Embryonic facial prominence (tissue), 1 donor: ENCODE data around the gene DTNB.
A peak's percentile ranks its signal among the peaks of the same experiment; 100 is the strongest.
"Not testable (repeated sequence)": the region's sequence is repeated elsewhere in the genome, so short reads cannot be mapped to it uniquely, and the experiment has no call there.

ENCODE experiments used
- DNase-seq: peaks from one replicate; pipeline ENCODE4 v3.0.0-alpha.2; 2016; ENCODE audit errors: extremely low spot score

DTNB gene

DNA sequence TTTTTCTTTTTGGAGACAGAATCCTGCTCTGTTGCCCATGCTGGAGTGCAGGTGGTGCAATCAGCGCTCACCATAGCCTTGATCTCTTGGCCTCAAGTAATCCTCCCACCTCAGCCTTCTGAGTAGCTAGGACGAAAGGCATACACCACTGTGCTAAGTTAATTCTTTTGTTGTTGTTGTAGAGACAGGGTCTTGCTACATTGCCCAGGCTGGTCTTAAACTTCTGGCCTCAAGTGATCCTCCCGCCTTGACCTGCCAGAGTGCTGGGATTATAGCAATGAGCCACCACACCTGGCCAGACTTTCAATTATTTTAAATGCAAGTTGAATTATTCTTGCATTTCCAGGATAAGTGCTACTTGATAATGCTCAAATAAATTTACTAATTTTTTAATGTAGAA is 126.5 kb downstream of the DTNB start:
- DNase-seq = no peak

DNA sequence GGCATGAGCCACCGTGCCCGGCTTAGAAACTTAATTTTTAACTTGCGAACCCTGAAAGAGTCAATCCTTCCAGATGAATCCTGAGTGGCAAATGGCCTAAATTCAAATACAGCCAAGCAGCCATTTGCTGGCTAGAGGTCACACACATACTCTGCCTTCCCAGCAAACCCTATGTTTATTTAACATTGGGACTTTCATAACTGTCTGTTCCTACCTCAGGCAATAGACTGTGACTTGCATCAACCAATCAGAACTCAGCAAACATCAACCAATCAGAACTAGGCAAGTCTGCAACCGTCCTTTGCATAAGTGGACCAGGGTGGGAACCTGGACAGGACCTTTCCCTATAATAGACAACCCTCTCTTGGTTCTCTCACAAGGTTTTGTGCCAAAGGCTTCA is 127.5 kb downstream of the DTNB start:
- no peak for DNase-seq

DNA sequence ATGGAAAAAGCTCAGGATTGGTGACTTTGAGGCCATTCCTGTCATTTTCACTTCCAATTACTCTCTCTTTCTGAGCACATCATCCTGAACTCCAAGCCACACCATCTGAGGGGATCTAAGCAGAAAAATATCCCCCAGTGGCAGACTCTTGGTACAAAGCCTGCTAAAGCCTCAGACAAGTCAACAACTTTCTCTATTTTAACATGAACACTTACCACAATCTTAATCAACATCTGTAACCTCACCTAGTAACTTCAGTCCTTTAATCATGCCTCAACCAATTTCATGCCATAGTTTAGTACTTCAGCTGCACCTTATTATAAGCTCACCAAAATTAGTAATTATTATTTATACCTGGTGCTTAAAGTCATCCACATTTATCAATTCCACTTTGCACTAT is 128.9 kb downstream of the DTNB start:
- no peak for DNase-seq

DNA sequence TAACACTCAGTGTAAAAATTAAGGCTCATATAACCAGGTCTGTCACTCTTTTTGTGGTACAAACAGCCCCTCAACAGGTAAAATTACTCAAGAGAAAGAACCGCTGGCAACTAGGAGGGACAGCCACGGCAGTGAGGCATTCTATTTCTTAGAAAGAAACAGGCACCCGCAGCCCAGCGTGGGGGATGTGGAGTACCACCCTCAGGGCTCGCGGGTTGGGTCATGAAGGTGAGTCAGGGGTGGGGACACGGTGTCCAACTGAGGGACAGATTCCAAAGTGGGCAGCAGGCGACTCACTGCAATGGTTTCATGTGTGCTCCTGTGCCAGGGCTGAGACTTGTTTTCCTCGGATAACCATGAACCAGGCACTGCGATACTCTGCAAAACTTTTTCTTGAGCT is 129.4 kb downstream of the DTNB start:
- no peak for DNase-seq

DNA sequence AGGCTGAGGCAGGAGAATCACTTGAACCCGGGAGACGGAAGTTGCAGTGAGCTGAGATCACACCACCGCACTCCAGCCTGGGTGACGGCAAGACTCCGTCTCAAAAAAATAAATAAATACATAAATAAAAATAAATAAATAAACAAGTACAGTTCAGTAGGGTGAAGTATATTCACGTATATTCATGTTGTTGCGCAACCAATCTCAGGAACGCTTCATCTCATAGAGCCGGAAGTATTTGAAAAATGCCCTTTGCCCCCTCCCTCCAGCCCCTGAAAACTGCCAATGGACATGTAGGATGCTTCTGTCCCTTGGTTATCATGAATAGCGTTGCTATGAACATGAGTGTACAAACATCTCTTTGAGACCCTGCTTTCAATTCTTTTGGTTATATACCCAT is 132.0 kb downstream of the DTNB start:
- no peak for DNase-seq

DNA sequence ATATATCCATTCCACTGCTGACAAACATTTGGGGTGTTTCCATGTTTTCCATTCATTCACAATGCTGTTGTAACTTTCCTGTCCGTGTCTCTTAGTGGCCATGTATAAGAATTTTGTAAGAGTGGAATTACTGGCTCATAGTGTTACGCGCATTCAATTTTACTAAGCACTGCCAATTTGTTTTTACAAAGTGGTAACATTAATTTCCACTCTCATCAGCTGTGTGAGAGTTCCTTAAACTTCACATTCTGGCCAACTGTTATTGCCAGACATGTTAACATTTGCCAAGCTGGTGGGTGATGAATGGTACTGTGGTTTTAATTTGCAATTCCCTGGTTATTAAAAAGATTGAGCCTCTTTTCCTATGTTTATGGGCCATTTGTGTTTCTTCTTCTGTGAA is 134.2 kb downstream of the DTNB start:
- no peak for DNase-seq

DNA sequence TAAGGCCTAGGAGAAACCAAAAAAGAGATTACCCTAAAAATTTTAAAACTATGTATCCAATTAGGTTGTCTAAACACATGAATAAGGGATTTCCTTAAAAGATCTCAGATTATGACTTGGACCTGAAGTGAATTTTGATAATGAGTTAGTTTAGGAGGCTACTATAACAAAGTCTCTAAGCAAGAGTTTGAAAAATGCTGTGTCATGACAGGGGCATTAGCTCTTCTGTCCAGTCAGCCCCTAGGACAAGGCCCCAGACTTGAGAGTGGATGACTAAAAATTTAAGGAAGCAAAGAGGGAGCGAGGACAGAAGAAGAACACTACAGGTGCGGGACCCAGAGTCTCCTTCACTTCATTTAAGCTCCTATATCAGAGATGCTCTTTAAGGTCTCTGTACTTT is 135.9 kb downstream of the DTNB start:
- DNase-seq = no peak

DNA sequence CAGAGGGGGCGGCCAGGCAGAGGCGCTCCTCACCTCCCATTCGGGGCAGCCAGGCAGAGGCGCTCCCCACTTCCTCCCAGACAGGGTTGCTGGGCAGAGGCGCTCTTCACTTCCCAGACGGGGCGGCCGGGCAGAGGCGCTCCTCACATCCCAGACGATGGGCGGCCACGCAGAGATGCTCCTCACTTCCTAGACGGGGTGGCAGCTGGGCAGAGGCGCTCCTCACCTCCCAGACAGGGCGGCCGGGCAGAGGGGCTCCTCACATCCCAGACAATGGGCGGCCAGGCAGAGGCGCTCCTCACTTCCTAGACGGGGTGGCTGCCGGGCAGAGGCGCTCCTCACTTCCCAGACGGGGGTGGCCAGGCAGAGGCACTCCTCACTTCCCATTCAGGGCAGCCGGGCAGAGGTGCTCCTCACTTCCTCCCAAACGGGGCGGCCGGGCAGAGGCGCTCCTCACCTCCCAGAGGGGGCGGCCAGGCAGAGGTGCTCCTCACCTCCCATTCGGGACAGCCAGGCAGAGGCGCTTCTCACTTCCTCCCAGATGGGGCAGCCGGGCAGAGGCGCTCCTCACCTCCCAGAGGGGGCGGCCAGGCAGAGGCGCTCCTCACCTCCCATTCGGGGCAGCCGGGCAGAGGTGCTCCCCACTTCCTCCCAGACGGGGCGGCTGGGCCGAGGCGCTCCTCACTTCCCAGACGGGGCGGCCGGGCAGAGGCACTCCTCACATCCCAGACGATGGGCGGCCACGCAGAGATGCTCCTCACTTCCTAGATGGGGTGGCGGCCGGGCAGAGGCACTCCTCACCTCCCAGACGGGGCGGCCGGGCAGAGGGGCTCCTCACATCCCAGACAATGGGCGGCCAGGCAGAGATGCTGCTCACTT is 137.7 kb downstream of the DTNB start:
- not testable (repeated sequence) for DNase-seq

DNA sequence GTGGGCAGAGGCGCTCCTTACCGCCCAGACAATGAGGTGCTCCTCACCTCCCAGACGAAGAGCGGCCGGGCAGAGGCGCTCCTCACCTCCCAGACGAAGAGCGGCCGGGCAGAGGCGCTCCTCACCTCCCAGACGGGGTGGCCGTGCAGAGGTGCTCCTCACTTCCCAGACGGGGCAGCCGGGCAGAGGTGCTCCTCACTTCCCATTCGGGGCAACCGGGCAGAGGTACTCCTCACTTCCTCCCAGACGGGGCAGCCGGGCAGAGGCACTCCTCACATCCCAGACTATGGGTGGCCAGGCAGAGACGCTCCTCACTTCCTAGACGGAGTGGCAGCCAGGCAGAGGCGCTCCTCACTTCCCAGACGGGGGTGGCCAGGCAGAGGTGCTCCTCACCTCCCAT is 138.4 kb downstream of the DTNB start:
- DNase-seq = not testable (repeated sequence)

DNA sequence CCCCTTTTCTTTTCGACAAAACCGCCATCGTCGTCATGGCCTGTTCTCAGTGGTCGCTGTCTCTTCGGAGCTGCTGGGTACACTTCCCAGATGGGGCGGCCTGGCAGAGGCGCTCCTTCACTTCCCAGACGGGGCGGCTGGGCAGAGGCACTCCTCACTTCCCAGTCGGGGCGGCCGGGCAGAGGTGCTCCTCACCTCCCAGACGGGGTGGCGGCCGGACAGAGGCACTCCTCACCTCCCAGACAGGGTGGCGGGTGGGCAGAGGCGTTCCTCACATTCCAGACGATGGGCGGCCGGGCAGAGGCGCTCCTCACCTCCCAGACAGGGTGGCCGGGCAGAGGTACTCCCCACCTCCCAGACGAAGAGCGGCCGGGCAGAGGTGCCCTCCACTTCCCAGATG is 138.9 kb downstream of the DTNB start:
- DNase-seq = no peak

DNA sequence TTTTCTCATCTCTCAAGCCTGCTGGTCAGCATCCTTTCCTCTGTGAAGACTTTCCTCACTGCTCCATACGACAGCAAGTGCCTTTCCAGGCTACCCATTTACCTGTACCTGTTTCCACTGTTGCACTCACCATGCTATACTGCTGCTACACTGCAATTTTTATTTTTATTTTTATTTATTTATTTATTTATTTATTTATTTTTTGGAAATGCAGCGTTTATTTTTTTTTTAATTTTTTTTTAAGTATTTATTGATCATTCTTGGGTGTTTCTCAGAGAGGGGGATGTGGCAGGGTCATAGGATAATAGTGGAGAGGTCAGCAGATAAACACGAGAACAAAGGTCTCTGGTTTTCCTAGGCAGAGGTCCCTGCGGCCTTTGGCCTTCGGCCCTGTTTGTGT is 139.6 kb downstream of the DTNB start:
- not testable (repeated sequence) for DNase-seq

DNA sequence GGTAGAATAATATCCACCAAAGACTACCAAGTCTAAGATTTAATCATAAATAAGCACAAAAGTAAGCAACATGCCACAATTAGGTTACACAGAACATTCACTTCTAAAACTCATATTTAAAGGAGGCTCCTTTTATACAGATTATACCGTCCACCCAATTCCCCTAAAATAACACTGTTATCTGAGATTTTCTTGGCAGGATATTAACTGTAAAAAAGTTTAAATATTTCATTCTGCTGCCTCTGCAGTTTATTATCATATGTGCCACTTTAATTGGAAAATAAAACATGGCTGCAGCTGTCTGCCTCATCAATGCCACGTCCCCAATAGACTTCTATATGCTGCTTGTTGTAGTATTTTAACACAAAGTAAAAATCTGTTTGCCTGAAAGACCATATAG is 140.9 kb downstream of the DTNB start:
- no peak for DNase-seq

DNA sequence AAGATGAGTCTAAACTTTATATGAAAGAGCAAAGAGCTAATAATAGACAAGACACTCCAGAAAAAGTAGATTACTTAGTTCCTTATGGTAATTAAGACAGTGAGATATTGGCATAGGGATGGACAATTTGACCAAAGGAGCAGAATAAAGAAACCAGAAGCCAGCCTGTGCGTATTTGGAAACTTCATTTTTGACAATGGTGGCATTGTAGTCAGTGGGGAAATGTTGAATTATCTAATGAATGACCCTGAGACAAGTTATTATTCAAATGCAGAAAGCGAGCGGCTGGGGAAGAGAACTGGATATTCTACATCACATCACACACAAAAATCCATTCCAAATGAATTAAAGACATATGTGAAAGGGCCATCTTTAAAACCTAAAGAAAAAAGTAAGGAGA is 144.3 kb downstream of the DTNB start:
- DNase-seq = no peak

DNA sequence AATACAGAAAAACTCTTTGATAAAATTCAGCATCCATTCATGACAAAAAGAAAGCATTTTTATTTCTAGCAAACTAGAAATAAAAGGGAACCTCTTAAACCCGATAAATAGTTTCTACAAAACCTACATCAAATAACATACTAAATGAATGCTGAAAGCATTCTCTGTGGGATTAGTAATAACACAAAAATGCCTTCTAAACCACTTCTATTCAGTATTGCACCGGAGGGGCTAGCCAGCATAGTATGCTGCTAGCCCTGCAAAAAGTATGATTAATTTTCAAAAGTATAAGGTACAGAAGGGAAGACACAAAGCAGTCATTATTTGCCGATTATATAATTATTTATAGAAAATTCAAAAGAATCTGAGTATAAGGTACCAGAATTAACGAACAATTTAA is 145.2 kb downstream of the DTNB start:
- no peak for DNase-seq

DNA sequence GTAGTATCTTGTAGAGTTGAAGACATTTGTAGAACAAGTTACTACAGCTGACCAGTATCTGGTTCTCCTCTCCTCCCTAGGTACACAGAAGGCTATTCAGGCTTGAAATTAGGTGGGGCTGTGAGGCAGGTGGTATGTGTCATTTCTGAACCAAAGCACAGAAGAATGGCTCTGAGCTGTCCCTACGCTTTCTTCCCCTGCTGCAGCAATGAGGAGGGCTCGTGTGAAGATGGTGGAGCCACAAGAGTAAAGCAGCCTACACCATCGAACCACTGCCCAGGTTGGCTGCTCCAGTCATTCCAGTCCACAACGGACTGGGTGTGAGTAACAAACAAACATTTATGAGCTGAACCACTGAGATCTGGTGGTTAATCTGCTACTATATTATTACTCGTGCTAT is 148.9 kb downstream of the DTNB start:
- no peak for DNase-seq

DNA sequence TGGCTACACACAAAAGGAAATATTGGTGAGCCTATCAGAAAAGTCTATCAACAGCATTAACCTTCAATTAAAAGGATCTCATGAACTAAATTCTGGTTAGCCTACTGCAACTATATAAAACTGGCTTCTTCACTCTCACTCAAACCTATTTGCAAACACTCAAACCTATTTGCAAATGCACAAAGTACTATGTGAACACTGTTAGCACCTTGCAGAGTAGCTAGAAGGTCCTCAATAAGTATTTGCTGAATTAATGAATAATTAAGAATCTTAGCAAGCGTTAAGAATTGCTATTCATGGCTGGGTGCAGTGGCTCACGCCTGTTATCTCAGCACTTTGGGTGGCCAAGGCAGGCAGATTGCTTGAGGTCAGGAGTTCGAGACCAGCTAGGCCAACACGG is 150.3 kb downstream of the DTNB start:
- DNase-seq = no peak

DNA sequence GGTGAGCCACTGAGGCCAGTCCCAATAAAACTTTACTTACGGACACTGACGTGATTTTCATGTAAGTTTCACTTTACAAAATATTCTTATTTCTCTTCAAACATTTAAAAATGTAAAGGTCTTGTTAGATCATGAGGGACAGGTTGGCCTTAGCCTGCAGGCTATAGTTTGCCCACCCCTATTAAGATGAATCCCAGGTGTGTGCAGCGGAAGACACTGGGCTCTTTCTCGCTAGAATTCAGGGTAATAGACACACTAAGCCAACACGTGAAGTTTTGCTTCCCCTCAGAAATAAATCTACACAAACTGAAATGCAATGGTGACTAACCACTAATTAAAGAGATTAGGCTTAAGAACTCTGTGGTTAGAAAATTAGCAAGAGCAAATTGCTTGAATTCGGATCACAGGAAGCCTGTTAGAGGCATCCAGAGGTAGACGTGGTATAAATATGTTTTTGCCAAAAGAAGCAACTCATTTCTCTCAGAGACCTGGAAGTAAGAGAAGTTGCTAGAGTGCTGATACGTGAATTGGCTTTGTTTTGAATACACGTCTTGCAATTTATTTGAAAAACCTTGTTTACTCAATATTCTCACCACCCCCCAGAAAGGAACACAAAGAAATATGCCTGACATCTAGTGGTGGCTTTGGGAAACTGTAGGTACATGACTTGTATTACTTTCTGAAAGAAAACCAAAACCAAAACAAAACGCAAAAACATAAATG is 151.6 kb downstream of the DTNB start:
- DNase-seq = peak; percentile 36

DNA sequence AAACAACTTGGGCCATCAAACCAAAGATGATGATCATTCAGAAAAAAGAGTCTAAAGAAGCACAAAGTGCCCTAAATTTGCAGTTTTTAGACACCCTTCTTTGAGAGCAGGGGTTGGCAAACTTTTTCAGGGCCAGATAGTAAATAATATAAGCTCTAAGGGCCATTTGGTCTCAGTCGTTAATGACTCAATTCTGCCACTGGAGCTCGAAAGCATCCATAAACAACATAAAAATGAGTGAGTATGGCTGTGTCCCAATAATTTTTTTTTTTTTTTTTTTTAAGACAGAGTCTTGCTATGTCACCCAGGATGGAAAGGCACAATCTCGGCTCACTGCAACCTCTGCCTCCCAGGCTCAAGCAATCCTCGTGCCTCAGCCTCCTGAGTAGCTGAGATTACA is 152.3 kb downstream of the DTNB start:
- DNase-seq = no peak

DNA sequence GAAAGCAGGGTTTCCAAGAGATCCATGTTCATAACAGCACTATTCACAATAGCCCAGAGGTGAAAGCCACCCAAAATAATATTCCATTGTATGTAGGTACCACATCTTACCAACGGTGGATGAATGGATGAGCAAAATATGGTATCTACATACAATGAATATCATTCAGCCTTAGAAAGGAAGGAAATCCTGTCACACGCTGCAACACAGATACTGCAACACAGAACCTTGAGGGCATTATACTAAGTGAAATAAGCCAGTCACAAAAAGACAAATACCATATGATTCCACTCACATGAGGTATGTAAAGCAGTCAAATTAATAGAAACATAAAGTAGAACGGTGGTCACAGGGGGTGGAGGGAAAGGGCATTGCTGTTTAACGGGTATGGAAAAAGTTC is 155.7 kb downstream of the DTNB start:
- no peak for DNase-seq

DNA sequence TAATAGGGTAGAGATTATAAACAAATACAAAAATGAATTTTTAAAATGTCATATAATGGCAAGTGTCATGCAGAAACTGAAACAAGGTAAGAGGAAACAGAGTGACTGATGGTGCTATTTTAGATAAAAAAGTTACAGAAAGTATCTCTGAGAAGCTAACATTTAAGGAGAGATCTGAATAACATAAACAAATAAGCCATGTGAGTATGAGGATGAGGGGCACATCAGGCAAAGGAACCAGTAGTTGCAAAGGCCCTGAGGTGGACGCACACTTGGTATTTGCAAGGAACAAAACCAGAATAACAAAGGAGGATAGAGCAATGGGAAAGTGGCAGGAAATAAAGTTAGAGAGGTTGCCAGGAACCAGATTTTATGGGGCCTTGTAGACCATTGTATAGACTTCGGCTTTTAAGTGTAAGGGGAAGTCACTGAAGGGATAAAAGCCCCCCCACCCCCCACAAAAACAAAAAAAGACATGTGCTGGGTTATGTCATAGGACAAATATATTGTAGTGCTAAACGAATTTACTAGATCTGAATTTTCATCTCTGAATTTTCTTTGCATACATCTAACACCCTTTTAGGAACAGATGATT is 159.2 kb downstream of the DTNB start:
- DNase-seq = no peak

DNA sequence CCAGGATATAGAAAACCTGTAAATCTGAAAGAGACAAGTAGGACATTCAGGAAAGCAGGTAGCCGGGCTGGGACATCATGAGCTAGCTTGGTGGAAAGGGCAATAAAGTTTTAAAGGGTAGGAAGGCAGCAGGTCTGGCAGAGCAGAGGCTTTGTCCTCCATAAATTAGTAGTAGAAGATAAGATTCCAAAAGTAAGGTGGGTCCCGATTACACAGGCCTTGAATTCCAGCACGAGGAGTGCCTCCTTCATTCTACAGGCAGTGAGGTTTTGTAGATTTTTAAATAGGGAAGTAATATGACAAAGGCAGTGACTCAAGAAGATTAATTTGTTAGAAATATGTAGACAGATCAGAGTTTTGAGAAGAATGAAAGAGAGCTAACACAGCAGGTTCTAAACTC is 160.7 kb downstream of the DTNB start:
- DNase-seq = no peak

DNA sequence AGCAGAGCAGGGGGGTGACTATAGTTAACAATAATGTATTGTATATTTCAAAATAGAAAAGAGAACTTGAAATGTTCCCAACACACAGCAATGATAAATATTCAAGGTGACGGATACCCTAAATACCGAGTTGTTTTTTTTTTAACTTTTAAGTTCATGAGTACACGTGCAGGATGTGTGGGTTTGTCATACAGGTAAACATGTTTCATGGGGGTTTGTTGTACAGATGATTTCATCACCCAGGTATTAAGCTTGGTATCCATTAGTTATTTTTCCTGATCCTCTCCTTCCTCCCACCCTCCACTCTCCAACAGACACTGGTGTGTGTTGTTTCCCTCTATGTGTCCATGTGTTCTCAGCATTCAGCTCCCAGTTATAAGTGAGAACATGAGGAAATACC is 167.2 kb downstream of the DTNB start:
- no peak for DNase-seq

DNA sequence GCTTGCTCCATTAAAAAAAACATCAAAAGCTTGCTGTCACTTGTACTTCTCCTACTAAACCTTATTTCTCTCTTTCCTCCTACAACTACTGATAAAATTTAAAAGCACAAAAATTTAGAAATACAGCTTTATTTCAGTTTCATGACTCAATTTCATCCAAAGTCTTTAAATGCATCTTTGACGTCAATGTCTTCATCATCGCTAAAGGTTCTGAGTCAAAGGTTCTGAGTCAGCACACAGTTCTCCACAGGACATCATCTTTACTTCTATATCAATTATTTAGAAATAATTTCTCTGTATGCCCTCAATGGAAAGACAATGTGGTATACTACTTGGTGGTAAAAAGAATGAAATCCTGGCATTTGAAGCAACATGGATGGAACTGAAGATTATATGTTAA is 167.8 kb downstream of the DTNB start:
- DNase-seq = no peak
